Calu3 (cell line): Measurements from ENCODE around the gene NMT2. TPM values are rescaled to one million over a fixed set of nuclear protein-coding genes. Genes with fewer than 3 reads are reported as not detected.
A peak's percentile ranks its signal among the peaks of the same experiment; 100 is the strongest.

Experiments used
- BruUV-seq: library from RNA; stranded (reverse); fragments of 400-500 nt; replicated peaks from 2 replicates; lab custom pipeline; 2021; lab: Mats Ljungman, UMichigan
- CTCF ChIA-PET: fragments of 300-600 bp; sonication (Branson Sonifier 250); formaldehyde crosslinking; loops from one replicate; lab custom pipeline; 2022; ENCODE audit warnings: antibody characterized with exemption; lab: Charles Lee
- DNase-seq: peaks from one replicate; pipeline ENCODE4 v3.0.0; 2022
- H3K27ac Mint-ChIP-seq: one replicate; pipeline ENCODE4 v1.8.0; 2022; ENCODE audit warnings: mixed read lengths; ENCODE audit not compliant: unreplicated experiment
- H3K27me3 Mint-ChIP-seq: one replicate; pipeline ENCODE4 v1.8.0; 2022; ENCODE audit warnings: mixed read lengths; ENCODE audit not compliant: unreplicated experiment
- H3K36me3 Mint-ChIP-seq: one replicate; pipeline ENCODE4 v1.8.0; 2022; ENCODE audit warnings: mild to moderate bottlenecking, moderate library complexity, mixed read lengths; ENCODE audit not compliant: insufficient read depth, unreplicated experiment
- H3K4me1 Mint-ChIP-seq: one replicate; pipeline ENCODE4 v1.8.0; 2022; ENCODE audit warnings: mild to moderate bottlenecking, low read depth, mixed read lengths; ENCODE audit not compliant: unreplicated experiment
- H3K4me3 Mint-ChIP-seq: one replicate; pipeline ENCODE4 v1.8.0; 2022; ENCODE audit warnings: mild to moderate bottlenecking, low read depth, moderate library complexity, mixed read lengths; ENCODE audit not compliant: unreplicated experiment
- H3K9me3 Mint-ChIP-seq: one replicate; pipeline ENCODE4 v1.8.0; 2022; ENCODE audit warnings: low read depth, mixed read lengths; ENCODE audit not compliant: unreplicated experiment
- intact Hi-C: fragments of 100-400 bp; cut with micrococcal nuclease; formaldehyde crosslinking; loops from one replicate; pipeline ENCODE4 v1.10.0; 2022; ENCODE audit not compliant: unreplicated experiment
- total RNA-seq: library from RNA; stranded (reverse); gene quantifications from 2 replicates; pipeline ENCODE4 v1.2.3, GENCODE V29; 2022
- TF ChIP-seq, protein P1 (sequence below): fragments of 200-600 bp; IDR thresholded peaks from one replicate; pipeline ENCODE4 v1.8.0; 2022; ENCODE audit warnings: antibody characterized with exemption; ENCODE audit not compliant: unreplicated experiment

NMT2 gene
- total RNA-seq, 1 experiment from 2014 or later: 8.6 TPM

DNA sequence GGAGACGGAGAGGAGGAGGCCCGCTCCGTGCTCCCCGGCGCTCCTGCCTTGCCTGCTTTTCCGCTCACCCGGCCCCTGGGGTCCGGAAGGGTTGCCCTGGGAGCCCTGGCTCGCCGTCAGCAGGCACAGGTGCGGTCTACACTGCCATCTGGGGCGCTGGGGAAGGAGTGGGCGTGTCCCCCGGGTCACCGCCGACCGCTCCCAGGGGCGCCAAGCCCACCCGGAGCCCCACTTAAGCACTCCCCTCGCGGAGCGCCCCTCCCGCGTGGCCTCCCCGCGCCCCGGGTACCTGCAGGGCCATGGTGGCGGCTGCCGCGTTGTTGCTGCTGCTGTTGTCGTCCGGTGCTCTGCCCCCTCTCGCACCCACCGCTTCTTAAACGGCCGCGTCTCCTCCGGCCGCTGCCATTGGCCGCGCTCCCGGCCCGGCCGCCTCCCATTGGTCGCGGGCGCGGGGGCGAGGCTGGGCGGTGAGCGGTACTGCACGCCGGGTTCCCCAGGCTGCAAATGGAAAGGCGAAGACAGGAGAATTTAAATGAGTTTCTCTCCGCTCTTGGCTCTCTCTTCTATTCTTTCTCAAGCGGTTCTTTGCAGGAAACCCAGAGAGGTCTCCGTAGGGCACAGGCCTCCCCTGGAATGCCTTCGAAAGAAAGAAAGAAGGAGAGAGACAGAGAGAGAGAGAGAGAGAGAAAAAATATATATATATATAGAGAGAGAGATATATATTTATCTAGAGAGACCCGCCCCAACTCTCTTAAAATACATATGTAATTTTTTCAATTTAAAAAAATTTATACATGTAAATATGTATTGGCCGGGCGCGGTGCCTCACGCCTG is 79.8 kb downstream of the NMT2 start, which contains the start of gene ACBD7:
Gene ACBD7, minus strand, starts transcription at position 349 of the 834 bp plus-strand sequence. Its CDS starts 48 bp downstream, at position 301.
- H3K4me1 Mint-ChIP-seq: peaks cover 6% of the 10 kb centered on the region
- no TSS peak for BruUV-seq
- peaks cover 17% of the 10 kb centered on the region for H3K36me3 Mint-ChIP-seq
- DNase-seq: peak; percentile 89
- TF ChIP-seq, protein P1, sequence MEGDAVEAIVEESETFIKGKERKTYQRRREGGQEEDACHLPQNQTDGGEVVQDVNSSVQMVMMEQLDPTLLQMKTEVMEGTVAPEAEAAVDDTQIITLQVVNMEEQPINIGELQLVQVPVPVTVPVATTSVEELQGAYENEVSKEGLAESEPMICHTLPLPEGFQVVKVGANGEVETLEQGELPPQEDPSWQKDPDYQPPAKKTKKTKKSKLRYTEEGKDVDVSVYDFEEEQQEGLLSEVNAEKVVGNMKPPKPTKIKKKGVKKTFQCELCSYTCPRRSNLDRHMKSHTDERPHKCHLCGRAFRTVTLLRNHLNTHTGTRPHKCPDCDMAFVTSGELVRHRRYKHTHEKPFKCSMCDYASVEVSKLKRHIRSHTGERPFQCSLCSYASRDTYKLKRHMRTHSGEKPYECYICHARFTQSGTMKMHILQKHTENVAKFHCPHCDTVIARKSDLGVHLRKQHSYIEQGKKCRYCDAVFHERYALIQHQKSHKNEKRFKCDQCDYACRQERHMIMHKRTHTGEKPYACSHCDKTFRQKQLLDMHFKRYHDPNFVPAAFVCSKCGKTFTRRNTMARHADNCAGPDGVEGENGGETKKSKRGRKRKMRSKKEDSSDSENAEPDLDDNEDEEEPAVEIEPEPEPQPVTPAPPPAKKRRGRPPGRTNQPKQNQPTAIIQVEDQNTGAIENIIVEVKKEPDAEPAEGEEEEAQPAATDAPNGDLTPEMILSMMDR: peak; percentile 28
- H3K4me3 Mint-ChIP-seq: peak within 1 kb of the TSS; percentile 76
- no peaks in the 10 kb centered on the region for H3K27me3 Mint-ChIP-seq
- CTCF ChIA-PET: no interaction called here
- intact Hi-C loops: no loop called here
- H3K9me3 Mint-ChIP-seq: peaks cover 2% of the 10 kb centered on the region
- no peak within 1 kb of the TSS for H3K27ac Mint-ChIP-seq

DNA sequence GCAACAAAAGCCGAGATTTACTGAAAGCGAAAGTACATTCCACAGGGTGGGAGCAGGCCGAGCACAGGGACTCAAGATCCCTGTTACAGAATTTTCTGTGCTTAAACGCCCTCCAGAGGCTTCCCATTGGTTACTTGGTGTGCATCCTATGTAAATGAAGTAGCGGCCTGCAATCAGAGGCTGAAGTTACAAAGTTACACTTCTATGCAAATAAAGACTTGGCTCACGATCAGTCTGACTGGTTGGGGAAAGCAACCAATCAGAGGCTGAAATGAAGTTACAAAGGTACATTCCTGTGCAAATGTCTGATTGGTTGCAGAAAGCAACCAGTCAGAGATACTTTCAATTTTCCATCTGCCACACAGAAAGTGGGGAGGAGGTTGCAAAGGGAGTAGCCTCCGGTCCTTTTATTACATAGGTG is 84.0 kb downstream of the NMT2 start:
- TF ChIP-seq, protein P1: no peak
- Mint-ChIP-seq H3K27me3 (no peaks in the 10 kb centered on the region), H3K27ac (peak overlapping the region; percentile 66), H3K9me3 (no peaks in the 10 kb centered on the region), H3K4me3 (peak overlapping the region; percentile 78), H3K36me3 (peaks cover 18% of the 10 kb centered on the region), H3K4me1 (peaks cover 9% of the 10 kb centered on the region)
- DNase-seq: peak; percentile 67
- CTCF ChIA-PET: no interaction called here
- intact Hi-C loops: no loop called here
- BruUV-seq: no TSS peak

DNA sequence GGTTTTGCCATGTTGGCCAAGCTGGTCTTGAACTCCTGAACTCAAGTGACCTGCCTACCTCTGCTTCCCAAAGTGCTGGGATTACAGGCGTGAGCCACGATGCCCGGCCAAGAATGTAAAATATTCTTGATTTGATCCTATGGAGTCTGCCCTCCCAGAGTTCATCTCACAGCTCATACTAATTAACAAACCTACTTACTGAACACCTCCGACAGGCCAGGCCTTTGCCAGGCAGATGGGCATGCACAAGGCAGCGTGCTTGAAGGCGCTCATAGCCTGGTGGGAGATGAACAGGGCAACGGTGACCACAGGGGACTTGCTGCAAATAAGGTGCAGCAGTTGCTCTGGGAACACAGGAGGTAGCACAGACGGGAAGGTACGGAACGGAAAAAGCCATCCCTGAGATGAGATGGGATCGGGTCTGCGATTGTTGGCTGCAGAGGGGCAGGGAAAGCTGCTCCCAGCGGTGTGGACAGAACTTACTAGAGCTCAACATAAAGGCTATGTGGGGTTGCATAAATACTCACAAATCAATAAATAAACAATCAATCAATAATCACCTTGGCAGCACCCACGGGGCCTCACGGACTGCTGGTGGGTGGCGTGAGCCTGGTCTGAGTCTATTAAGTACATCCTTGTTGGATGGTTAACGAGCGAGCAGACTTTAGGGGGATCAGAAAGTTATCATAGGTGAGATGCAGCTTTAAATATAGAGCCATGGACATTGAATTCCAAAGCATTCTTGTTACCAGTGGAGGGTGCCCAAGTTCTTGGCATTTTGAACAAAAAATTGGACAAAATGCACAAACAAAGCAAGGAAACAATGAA is 84.6 kb downstream of the NMT2 start:
- CTCF ChIA-PET: interaction anchor here (0.6 kb wide), 1 partner anchor 465 kb away, joined by 3 read pairs; no protein-coding TSS in a partner anchor
- intact Hi-C loops: no loop called here
- Mint-ChIP-seq H3K4me1 (peaks cover 9% of the 10 kb centered on the region), H3K9me3 (no peaks in the 10 kb centered on the region), H3K27me3 (no peaks in the 10 kb centered on the region), H3K36me3 (peaks cover 18% of the 10 kb centered on the region), H3K4me3 (peak overlapping the region; percentile 78), H3K27ac (peak overlapping the region; percentile 66)
- TF ChIP-seq, protein P1: no peak
- peak; percentile 3 for DNase-seq
- no TSS peak for BruUV-seq

DNA sequence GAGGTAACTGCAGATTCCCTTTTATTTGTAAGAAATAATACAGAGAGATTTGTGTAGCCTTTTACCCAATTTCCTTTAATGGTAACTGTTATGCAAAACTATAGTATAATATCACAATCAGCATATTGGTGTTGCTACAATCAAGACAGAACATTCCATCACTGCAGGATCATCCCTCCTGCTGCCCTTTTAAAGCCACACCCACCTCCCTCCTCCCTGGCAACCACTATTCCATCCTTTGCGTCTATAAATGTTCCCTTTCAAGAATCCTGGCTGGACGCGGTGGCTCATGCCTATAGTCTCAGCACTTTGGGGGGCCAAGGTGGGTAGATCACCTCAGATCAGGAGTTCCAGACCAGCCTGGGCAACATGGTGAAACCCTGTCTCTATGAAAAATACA is 93.1 kb downstream of the NMT2 start:
- Mint-ChIP-seq H3K4me3 (no peak overlapping the region), H3K36me3 (no peaks in the 10 kb centered on the region), H3K27ac (no peak overlapping the region), H3K4me1 (no peaks in the 10 kb centered on the region), H3K27me3 (no peaks in the 10 kb centered on the region), H3K9me3 (peaks cover 4% of the 10 kb centered on the region)
- BruUV-seq: no TSS peak
- TF ChIP-seq, protein P1: no peak
- intact Hi-C loops: no loop called here
- DNase-seq: no peak
- CTCF ChIA-PET: interaction anchor here (0.7 kb wide), 1 partner anchor 924 kb away, joined by 5 read pairs; no protein-coding TSS in a partner anchor
